ENCODE data around the gene ZFHX3. TPM values are rescaled to one million over a fixed set of nuclear protein-coding genes. Genes with fewer than 3 reads are reported as not detected.

Gene ZFHX3
- total RNA-seq, 1 experiment from 2014 or later, result 13.6 TPM

GRCh38 chr16:73053038-73053363 lies 5.1 kb upstream of the ZFHX3 start:
- H3K9me3 Mint-ChIP-seq (ENCODE audit: low read depth, unreplicated experiment), result no peaks in the 10 kb centered on the region
- no peak for DNase-seq
- H3K27me3 Mint-ChIP-seq (ENCODE audit: unreplicated experiment), result no peaks in the 10 kb centered on the region
- H3K27ac Mint-ChIP-seq (ENCODE audit: unreplicated experiment), result no peak overlapping the region
- H3K36me3 Mint-ChIP-seq (ENCODE audit: insufficient read depth, unreplicated experiment), result peaks cover 37% of the 10 kb centered on the region
- intact Hi-C loops (cut with micrococcal nuclease; ENCODE audit: unreplicated experiment), result loop anchor here (5.0 to 10.0 kb wide), 3 partner anchors 51 to 388 kb away; no protein-coding TSS in a partner anchor
- no TSS peak for BruUV-seq (replicated peaks)
- CTCF ChIA-PET, result no interaction called here
- no peak for TF ChIP-seq CTCF (IDR thresholded peaks at IDR 0.05; ENCODE audit: unreplicated experiment)
- H3K4me1 Mint-ChIP-seq (ENCODE audit: low read depth, unreplicated experiment), result peaks cover 21% of the 10 kb centered on the region
- no peak overlapping the region for H3K4me3 Mint-ChIP-seq (ENCODE audit: low read depth, unreplicated experiment)

GRCh38 chr16:73052576-73052975 lies 4.6 kb upstream of the ZFHX3 start:
- intact Hi-C loops (cut with micrococcal nuclease; ENCODE audit: unreplicated experiment), result loop anchor here (5.0 to 10.0 kb wide), 3 partner anchors 50 to 388 kb away; no protein-coding TSS in a partner anchor
- TF ChIP-seq CTCF (IDR thresholded peaks at IDR 0.05; ENCODE audit: unreplicated experiment), result no peak
- peaks cover 20% of the 10 kb centered on the region for H3K4me1 Mint-ChIP-seq (ENCODE audit: low read depth, unreplicated experiment)
- H3K9me3 Mint-ChIP-seq (ENCODE audit: low read depth, unreplicated experiment), result no peaks in the 10 kb centered on the region
- no peak overlapping the region for H3K4me3 Mint-ChIP-seq (ENCODE audit: low read depth, unreplicated experiment)
- CTCF ChIA-PET, result no interaction called here
- BruUV-seq (replicated peaks), result no TSS peak
- H3K36me3 Mint-ChIP-seq (ENCODE audit: insufficient read depth, unreplicated experiment), result peaks cover 37% of the 10 kb centered on the region
- no peak for DNase-seq
- H3K27me3 Mint-ChIP-seq (ENCODE audit: unreplicated experiment), result no peaks in the 10 kb centered on the region
- H3K27ac Mint-ChIP-seq (ENCODE audit: unreplicated experiment), result no peak overlapping the region

- Mint-ChIP-seq H3K4me1 (ENCODE audit: low read depth, unreplicated experiment) (peaks cover 20% of the 10 kb centered on the region), H3K9me3 (ENCODE audit: low read depth, unreplicated experiment) (no peaks in the 10 kb centered on the region), H3K27me3 (ENCODE audit: unreplicated experiment) (no peaks in the 10 kb centered on the region), H3K27ac (ENCODE audit: unreplicated experiment) (no peak overlapping the region), H3K4me3 (ENCODE audit: low read depth, unreplicated experiment) (no peak overlapping the region), H3K36me3 (ENCODE audit: insufficient read depth, unreplicated experiment) (peaks cover 37% of the 10 kb centered on the region)
- CTCF ChIA-PET, result no interaction called here
- intact Hi-C loops (cut with micrococcal nuclease; ENCODE audit: unreplicated experiment), result loop anchor here (5.0 to 10.0 kb wide), 3 partner anchors 50 to 387 kb away; no protein-coding TSS in a partner anchor
- no peak for TF ChIP-seq CTCF (IDR thresholded peaks at IDR 0.05; ENCODE audit: unreplicated experiment)
- no peak for DNase-seq
- no TSS peak for BruUV-seq (replicated peaks)
Observed at GRCh38 chr16:73051961-73052360, 4.0 kb upstream of the ZFHX3 start.

GRCh38 chr16:73051226-73051625 lies 3.3 kb upstream of the ZFHX3 start:
- no TSS peak for BruUV-seq (replicated peaks)
- Mint-ChIP-seq H3K27ac (ENCODE audit: unreplicated experiment) (no peak overlapping the region), H3K9me3 (ENCODE audit: low read depth, unreplicated experiment) (no peaks in the 10 kb centered on the region), H3K4me1 (ENCODE audit: low read depth, unreplicated experiment) (peaks cover 26% of the 10 kb centered on the region), H3K36me3 (ENCODE audit: insufficient read depth, unreplicated experiment) (peaks cover 37% of the 10 kb centered on the region), H3K4me3 (ENCODE audit: low read depth, unreplicated experiment) (no peak overlapping the region), H3K27me3 (ENCODE audit: unreplicated experiment) (no peaks in the 10 kb centered on the region)
- intact Hi-C loops (cut with micrococcal nuclease; ENCODE audit: unreplicated experiment), result loop anchor here (5.0 to 10.0 kb wide), 3 partner anchors 49 to 386 kb away; no protein-coding TSS in a partner anchor
- no peak for DNase-seq
- CTCF ChIA-PET, result no interaction called here
- no peak for TF ChIP-seq CTCF (IDR thresholded peaks at IDR 0.05; ENCODE audit: unreplicated experiment)
